Measurements from ENCODE around the gene ADAMTS17.

The ADAMTS17 gene

DNA sequence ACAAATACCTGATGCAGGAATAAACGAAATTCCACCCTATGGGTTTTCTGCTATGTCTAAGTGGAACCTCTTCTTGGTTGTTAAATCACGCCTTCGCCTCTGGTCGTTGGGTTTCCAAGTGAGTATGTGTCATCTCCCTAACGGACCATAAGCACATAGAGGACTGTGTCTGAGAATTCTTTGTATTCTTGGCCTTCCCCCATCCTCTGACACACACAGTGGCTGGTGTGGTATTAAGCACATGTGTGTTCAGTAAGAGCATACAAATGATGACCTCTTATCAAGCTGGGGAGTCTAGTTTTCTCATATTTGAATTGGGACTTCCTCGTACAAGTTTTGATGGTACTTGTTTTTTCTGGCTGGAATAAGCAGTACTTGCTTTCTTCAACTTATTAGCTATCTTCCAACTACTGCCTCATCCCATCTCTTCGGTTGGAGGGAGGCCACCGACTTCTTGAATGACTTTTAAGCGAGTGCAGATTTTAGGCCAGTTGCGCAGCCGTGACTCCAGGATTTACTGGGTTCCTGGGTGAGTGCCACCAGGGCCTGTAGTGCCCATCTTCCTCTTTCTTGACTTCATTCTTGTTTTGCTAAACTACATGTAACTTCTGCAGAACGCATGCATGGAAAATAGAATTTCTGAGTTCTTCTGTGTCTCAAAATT lies 240.2 kb downstream of the ADAMTS17 start:
- H3K4me3 ChIP-seq (ENCODE audit: low read depth, low read length): no peak overlapping the region
- TF ChIP-seq, protein P1, sequence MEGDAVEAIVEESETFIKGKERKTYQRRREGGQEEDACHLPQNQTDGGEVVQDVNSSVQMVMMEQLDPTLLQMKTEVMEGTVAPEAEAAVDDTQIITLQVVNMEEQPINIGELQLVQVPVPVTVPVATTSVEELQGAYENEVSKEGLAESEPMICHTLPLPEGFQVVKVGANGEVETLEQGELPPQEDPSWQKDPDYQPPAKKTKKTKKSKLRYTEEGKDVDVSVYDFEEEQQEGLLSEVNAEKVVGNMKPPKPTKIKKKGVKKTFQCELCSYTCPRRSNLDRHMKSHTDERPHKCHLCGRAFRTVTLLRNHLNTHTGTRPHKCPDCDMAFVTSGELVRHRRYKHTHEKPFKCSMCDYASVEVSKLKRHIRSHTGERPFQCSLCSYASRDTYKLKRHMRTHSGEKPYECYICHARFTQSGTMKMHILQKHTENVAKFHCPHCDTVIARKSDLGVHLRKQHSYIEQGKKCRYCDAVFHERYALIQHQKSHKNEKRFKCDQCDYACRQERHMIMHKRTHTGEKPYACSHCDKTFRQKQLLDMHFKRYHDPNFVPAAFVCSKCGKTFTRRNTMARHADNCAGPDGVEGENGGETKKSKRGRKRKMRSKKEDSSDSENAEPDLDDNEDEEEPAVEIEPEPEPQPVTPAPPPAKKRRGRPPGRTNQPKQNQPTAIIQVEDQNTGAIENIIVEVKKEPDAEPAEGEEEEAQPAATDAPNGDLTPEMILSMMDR (IDR thresholded peaks at IDR 0.05; ENCODE audit: borderline replicate concordance, insufficient read depth, low read depth, low read length): no peak

DNA sequence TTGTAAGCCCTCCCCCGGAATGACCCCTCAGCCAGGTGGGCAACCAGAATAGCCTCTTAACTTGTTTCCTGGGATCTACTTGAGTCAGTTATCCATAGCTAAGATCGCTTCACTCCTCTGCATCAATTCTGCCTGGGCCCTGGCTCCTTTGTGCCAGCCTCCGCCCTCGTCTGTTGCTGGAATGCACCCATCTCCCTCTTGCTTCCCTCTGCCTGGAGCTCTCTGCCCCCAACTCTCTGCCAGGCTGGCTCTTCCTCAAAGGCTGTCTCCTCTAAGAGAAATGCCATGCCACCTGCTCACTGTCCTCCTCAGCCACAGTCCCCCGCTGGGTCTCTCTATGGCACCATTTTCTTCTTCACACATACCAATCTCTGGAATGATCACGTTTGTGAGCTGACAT lies 240.8 kb downstream of the ADAMTS17 start:
- H3K4me3 ChIP-seq (ENCODE audit: low read depth, low read length): no peak overlapping the region
- TF ChIP-seq, protein P1 (IDR thresholded peaks at IDR 0.05; ENCODE audit: borderline replicate concordance, insufficient read depth, low read depth, low read length): no peak

DNA sequence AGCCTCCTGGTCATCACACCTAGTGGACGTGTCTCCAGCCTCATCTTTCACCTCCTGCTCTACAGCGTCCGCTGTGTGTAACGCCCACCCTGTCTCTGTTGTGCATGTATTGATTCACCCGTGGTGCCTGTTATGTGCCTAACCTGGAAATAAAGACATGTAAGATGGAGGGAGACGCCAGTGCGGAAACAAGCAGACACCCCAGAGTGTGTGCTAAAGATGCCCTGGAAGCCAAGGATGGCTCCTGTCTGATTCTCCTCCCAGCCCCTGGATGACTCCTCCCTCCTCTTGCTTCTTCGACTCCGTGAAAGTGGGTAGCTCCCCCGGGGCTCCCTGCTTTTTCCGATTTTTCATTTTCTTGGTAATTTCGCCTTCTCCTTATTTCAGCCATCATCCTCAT lies 241.8 kb downstream of the ADAMTS17 start:
- no peak overlapping the region for H3K4me3 ChIP-seq (ENCODE audit: low read depth, low read length)
- TF ChIP-seq, protein P1 (IDR thresholded peaks at IDR 0.05; ENCODE audit: borderline replicate concordance, insufficient read depth, low read depth, low read length): no peak

DNA sequence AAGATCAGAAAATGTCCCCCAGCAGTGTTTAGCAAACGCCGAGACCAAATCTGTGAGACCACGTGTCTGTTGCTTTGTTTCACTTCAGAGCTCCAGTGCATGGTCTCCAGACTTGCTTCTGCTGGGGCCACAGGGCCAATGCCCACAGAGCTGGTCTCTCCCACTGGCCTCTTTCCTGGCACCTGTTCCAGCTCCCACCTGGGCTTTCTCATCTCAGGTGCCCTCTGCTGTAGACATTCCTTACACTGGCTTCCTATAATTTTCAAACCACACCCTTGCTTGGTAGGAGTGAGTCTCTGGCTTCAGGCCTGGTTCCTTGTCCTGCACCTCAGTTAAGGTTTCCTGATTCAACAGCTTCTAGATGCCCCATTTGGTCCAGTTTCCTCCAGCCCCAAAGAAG lies 243.1 kb downstream of the ADAMTS17 start:
- H3K4me3 ChIP-seq (ENCODE audit: low read depth, low read length): no peak overlapping the region
- TF ChIP-seq, protein P1 (IDR thresholded peaks at IDR 0.05; ENCODE audit: borderline replicate concordance, insufficient read depth, low read depth, low read length): no peak

DNA sequence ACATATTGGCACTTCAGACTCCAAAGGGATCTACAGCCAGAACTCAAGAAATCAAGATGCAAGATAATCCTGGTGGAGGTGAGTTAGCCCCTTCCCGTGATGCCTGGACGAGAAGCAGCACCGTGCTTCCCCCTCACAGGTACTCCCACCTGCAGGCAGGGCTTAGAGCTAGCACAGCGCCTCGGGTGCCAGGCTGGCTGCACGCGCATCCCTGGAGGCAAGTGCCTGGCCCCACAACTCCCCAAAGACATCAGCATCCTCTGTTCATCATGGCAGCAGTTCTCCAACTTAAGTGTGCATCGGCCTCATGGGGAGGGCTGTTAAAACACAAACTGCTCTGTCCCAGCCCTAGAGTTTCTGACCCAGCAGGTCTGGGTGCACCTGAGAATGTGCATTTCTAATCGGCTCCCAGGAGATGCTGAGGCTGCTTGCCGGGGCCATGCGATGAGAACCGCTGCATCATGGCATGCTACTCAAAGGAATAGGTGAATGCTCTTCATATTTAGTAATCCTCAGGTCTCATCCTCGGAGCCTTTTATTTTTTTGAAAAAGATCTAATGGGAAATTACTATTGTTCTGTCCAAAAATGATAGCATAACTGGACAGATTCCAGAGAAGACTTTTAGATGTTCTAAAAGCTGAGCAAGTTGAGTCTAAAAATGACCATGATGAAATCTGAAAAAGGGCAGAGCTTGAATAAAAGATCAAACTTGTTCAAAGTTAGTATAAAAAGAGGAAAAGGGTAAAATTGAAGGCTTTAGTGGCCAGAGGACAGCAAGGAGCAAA lies 244.2 kb downstream of the ADAMTS17 start:
- no peak overlapping the region for H3K4me3 ChIP-seq (ENCODE audit: low read depth, low read length)
- TF ChIP-seq, protein P1 (IDR thresholded peaks at IDR 0.05; ENCODE audit: borderline replicate concordance, insufficient read depth, low read depth, low read length): no peak

DNA sequence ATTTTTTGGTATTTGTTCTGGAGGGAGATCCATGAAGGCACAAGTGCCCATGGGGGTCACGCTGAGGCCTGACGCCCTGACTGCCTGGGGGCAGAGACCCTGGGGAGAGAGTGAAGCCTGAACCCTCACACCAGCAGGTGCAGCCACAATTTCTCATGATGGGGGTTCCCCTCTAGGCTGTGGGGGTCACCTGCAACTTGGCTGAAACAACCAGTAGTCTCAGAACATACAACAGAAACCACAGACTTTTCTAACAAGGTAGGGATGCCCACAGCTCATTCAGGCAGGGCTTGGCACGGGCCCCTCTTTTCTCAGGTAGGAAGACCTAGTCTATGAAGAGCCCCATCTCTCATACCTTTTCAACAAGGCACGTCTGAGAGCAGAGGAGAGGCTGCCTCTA lies 245.1 kb downstream of the ADAMTS17 start:
- TF ChIP-seq, protein P1 (IDR thresholded peaks at IDR 0.05; ENCODE audit: borderline replicate concordance, insufficient read depth, low read depth, low read length): no peak
- no peak overlapping the region for H3K4me3 ChIP-seq (ENCODE audit: low read depth, low read length)

DNA sequence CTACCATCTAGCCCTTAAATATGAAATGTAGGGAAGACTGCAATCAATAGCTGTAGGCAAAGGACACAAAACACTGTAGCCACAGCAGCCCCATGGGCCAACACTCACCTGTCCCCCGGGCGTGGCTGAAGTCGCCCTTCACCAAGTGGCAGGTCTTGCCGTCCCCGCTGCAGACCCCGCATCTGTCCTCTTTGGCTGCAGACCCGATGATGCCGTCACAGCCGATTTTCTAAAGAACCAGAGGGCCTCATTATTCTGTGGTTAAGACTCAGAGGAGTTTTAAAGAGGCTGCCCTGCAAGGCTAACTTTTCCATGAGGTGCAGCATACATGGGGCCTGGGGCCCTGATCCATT lies 245.6 kb downstream of the ADAMTS17 start:
- no peak overlapping the region for H3K4me3 ChIP-seq (ENCODE audit: low read depth, low read length)
- TF ChIP-seq, protein P1 (IDR thresholded peaks at IDR 0.05; ENCODE audit: borderline replicate concordance, insufficient read depth, low read depth, low read length): no peak

All from GM12875 (cell line).